H1 (cell line): ENCODE results near the gene ZC3H7B. TPM values are rescaled to one million over a fixed set of nuclear protein-coding genes. Genes with fewer than 3 reads are reported as not detected.
A peak's percentile ranks its signal among the peaks of the same experiment; 100 is the strongest.

ENCODE experiments used
- CTCF ChIA-PET: fragments of 300-600 bp; sonication (Branson Sonifier 250); formaldehyde crosslinking; loops from one replicate; lab custom pipeline; 2021; ENCODE audit not compliant: partially characterized antibody; lab: Charles Lee
- POLR2A ChIA-PET: fragments of 300-600 bp; sonication (Branson Sonifier 250); formaldehyde crosslinking; loops from one replicate; lab custom pipeline; 2021; ENCODE audit warnings: inconsistent platforms; ENCODE audit not compliant: partially characterized antibody; lab: Charles Lee
- DNase-seq, 2 experiments: peaks; one replicate each; pipeline versions ENCODE4 v3.0.0 to v3.0.0-alpha.2; 2010 to 2022; ENCODE audit warnings: low spot score in 2 of 2, low read depth in 1 of 2, mixed read lengths in 1 of 2
- FAIRE-seq: peaks from 2 replicates; lab custom pipeline; 2011; peaks lifted over from hg19 to GRCh38; lab: Jason Lieb, UNC
- H2AFZ ChIP-seq: 2 replicates; pipeline ENCODE4 v1.8.1; 2012; ENCODE audit warnings: low read length, inconsistent platforms
- H2AK5ac ChIP-seq: 2 replicates; pipeline ENCODE4 v1.6.1; 2013; ENCODE audit warnings: low read depth, low read length
- H2BK120ac ChIP-seq: replicated peaks from 2 replicates; pipeline ENCODE3; 2013; ENCODE audit warnings: low read depth, low read length, inconsistent platforms
- H2BK12ac ChIP-seq: 2 replicates; pipeline ENCODE4 v1.6.1; 2013; ENCODE audit warnings: low read depth, low read length
- H2BK15ac ChIP-seq: 2 replicates; pipeline ENCODE4 v1.6.1; 2013; ENCODE audit warnings: low read length
- H2BK20ac ChIP-seq: 2 replicates; pipeline ENCODE4 v1.6.1; 2013; ENCODE audit warnings: low read length
- H2BK5ac ChIP-seq: 2 replicates; pipeline ENCODE4 v1.6.1; 2013; ENCODE audit warnings: low read depth, low read length
- H3K14ac ChIP-seq: 2 replicates; pipeline ENCODE4 v1.6.1; 2013; ENCODE audit warnings: inconsistent platforms; ENCODE audit not compliant: insufficient read length
- H3K18ac ChIP-seq: 2 replicates; pipeline ENCODE4 v1.6.1; 2013; ENCODE audit warnings: low read length; ENCODE audit errors: extremely low read depth
- H3K23ac ChIP-seq: 2 replicates; pipeline ENCODE4 v1.6.1; 2013; ENCODE audit warnings: inconsistent platforms; ENCODE audit not compliant: insufficient read length
- H3K23me2 ChIP-seq: 2 replicates; pipeline ENCODE4 v1.6.1; 2013; ENCODE audit warnings: low read depth, low read length
- H3K27ac ChIP-seq: 2 replicates; pipeline ENCODE4 v1.6.1; 2011; ENCODE audit warnings: low read depth, low read length, inconsistent platforms
- H3K27me3 ChIP-seq, 4 experiments: replicated peaks in 1 of 4; 1 replicate in 1 of 4; 2 replicates in 3 of 4; pipeline versions ENCODE4 v1.6.1 to v1.8.1; 2011 to 2013; ENCODE audit warnings: low read length in 3 of 4, mild to moderate bottlenecking in 3 of 4, inconsistent platforms in 2 of 4, mixed read lengths in 2 of 4, moderate library complexity in 1 of 4; ENCODE audit not compliant: control insufficient read depth in 3 of 4, insufficient read depth in 3 of 4; ENCODE audit errors: extremely low read depth in 1 of 4
- H3K36me3 ChIP-seq, 4 experiments: 2 replicates each; pipeline versions ENCODE4 v1.6.1 to v1.8.1; 2011 to 2013; ENCODE audit warnings: mild to moderate bottlenecking in 4 of 4, low read length in 3 of 4, moderate library complexity in 2 of 4, control low read depth in 1 of 4, inconsistent platforms in 1 of 4; ENCODE audit not compliant: insufficient read depth in 4 of 4, control insufficient read depth in 2 of 4
- H3K4ac ChIP-seq: replicated peaks from 2 replicates; pipeline ENCODE3; 2013; ENCODE audit warnings: low read length, low read depth, mixed read lengths, inconsistent platforms; ENCODE audit not compliant: insufficient read length
- H3K4me1 ChIP-seq, 4 experiments: replicated peaks in 1 of 4; 1 replicate in 1 of 4; 2 replicates in 3 of 4; pipeline versions ENCODE4 v1.6.1 to v1.8.1; 2011 to 2013; ENCODE audit warnings: low read length in 3 of 4, inconsistent platforms in 2 of 4, mixed read lengths in 1 of 4; ENCODE audit not compliant: insufficient read depth in 4 of 4, control insufficient read depth in 3 of 4
- H3K4me2 ChIP-seq, 2 experiments: 2 replicates each; pipeline versions ENCODE4 v1.6.1 to v1.8.1; 2011 to 2013; ENCODE audit warnings: low read depth in 2 of 2, low read length in 2 of 2, control low read depth in 1 of 2, inconsistent platforms in 1 of 2, mild to moderate bottlenecking in 1 of 2; ENCODE audit not compliant: insufficient read depth in 1 of 2
- H3K4me3 ChIP-seq, 4 experiments: fragments of 200-600, 300-600 bp in 1 of 4; sonication (generic), shearing (Covaris generic), sonication (Bioruptor Twin) in 1 of 4; 2 replicates each; pipeline versions ENCODE4 v1.5.1 to v1.8.1; 2011 to 2016; ENCODE audit warnings: low read length in 4 of 4, low read depth in 3 of 4, control low read depth in 2 of 4, inconsistent platforms in 2 of 4, mild to moderate bottlenecking in 2 of 4, mixed read lengths in 1 of 4, moderate library complexity in 1 of 4; ENCODE audit not compliant: insufficient read depth in 2 of 4; ENCODE audit errors: extremely low read depth in 1 of 4
- H3K56ac ChIP-seq: replicated peaks from 2 replicates; pipeline ENCODE3; 2013; ENCODE audit warnings: low read depth, mild to moderate bottlenecking, mixed read lengths, low read length, inconsistent platforms; ENCODE audit not compliant: insufficient read length
- H3K79me1 ChIP-seq: 2 replicates; pipeline ENCODE4 v1.6.1; 2013; ENCODE audit warnings: low read depth, low read length, control low read depth
- H3K79me2 ChIP-seq, 2 experiments: 2 replicates each; pipeline versions ENCODE4 v1.6.1 to v1.8.1; 2012 to 2013; ENCODE audit warnings: low read length in 2 of 2, mild to moderate bottlenecking in 2 of 2, inconsistent platforms in 1 of 2; ENCODE audit not compliant: insufficient read depth in 2 of 2, control insufficient read depth in 1 of 2
- H3K9ac ChIP-seq, 4 experiments: replicated peaks in 1 of 4; 1 replicate in 1 of 4; 2 replicates in 3 of 4; pipeline versions ENCODE4 v1.6.1 to v1.8.1; 2011 to 2013; ENCODE audit warnings: low read depth in 3 of 4, low read length in 3 of 4, control low read depth in 2 of 4, mild to moderate bottlenecking in 2 of 4, moderate library complexity in 2 of 4, inconsistent platforms in 1 of 4; ENCODE audit errors: extremely low read depth in 1 of 4
- H3K9me3 ChIP-seq, 2 experiments: 2 replicates each; pipeline versions ENCODE4 v1.6.1 to v1.8.1; 2012 to 2013; ENCODE audit warnings: mild to moderate bottlenecking in 2 of 2, moderate library complexity in 2 of 2, control low read depth in 1 of 2, inconsistent platforms in 1 of 2, low read depth in 1 of 2, low read length in 1 of 2, mixed read lengths in 1 of 2; ENCODE audit not compliant: insufficient read depth in 2 of 2
- H4K20me1 ChIP-seq, 2 experiments: replicated peaks in 1 of 2; 2 replicates each; pipeline versions ENCODE3 to v1.8.1; 2011 to 2013; ENCODE audit warnings: inconsistent platforms in 2 of 2, low read length in 2 of 2, mild to moderate bottlenecking in 1 of 2; ENCODE audit not compliant: insufficient read depth in 2 of 2, control insufficient read depth in 1 of 2
- H4K5ac ChIP-seq: 2 replicates; pipeline ENCODE4 v1.6.1; 2013; ENCODE audit warnings: low read length, low read depth, mixed read lengths, inconsistent platforms; ENCODE audit not compliant: insufficient read length
- H4K8ac ChIP-seq: 2 replicates; pipeline ENCODE4 v1.8.0; 2013; ENCODE audit warnings: mild to moderate bottlenecking, moderate library complexity, low read length, inconsistent platforms; ENCODE audit not compliant: insufficient read depth; ENCODE audit errors: extremely low read depth
- H4K91ac ChIP-seq: replicated peaks from 2 replicates; pipeline ENCODE3; 2013; ENCODE audit warnings: low read length, mixed read lengths, inconsistent platforms; ENCODE audit not compliant: insufficient read length
- CBX5 ChIP-seq: fragments of 300-800, 300-1000 bp; sonication (generic); IDR thresholded peaks from 2 replicates; pipeline ENCODE4 v1.7.1; 2016; ENCODE audit warnings: antibody characterized with exemption, low read length, low read depth
- CREB1 ChIP-seq: IDR thresholded peaks from 2 replicates; pipeline ENCODE4 v1.6.1; 2012; ENCODE audit warnings: inconsistent platforms
- WGBS, 2 experiments: shearing (Covaris generic) in 1 of 2; methylation state at CpG; one replicate each; pipeline versions ENCODE4 v1.1.6 to v1.1.7; 2013 to 2015; ENCODE audit warnings: low lambda C conversion rate in 2 of 2, mixed read lengths in 2 of 2, inconsistent platforms in 1 of 2, low coverage in 1 of 2, missing lambda C conversion rate in 1 of 2; ENCODE audit not compliant: insufficient replicate concordance in 2 of 2, insufficient coverage in 1 of 2, insufficient read length in 1 of 2; ENCODE audit errors: extremely low coverage in 1 of 2, missing lambda C conversion rate in 1 of 2; 5-methylcytosine and 5-hydroxymethylcytosine counted together
- polyA plus RNA-seq, 7 experiments: library from polyadenylated mRNA; depleted of rRNA in 3 of 7; stranded (reverse) in 5 of 7; unstranded in 2 of 7; fragments of >200 nt in 5 of 7; fragments of 200-250 nt in 2 of 7; gene quantifications; 1 replicate in 5 of 7; 2 replicates in 1 of 7; 4 replicates in 1 of 7; pipeline versions ENCODE4 v1.2.1 to v1.2.3, GENCODE V29; 2011 to 2013; ENCODE audit warnings: missing spikeins in 2 of 7, mixed read lengths in 2 of 7
- total RNA-seq: library from RNA; stranded (reverse); fragmentation: NEBNext Ultra II Directional; extraction: Animal tissue kit (Norgen Biotek cat#: 25700); gene quantifications from 2 replicates; pipeline ENCODE4 v1.2.1, GENCODE V29; 2021
- TF ChIP-seq, protein P1 (sequence below): IDR thresholded peaks from 2 replicates; pipeline ENCODE4 v1.6.1; 2012; ENCODE audit warnings: inconsistent platforms
- TF ChIP-seq, protein P2 (sequence below), 3 experiments: IDR thresholded peaks; 1 replicate in 2 of 3; 2 replicates in 1 of 3; pipeline versions ENCODE4 v1.5.1 to v1.6.1; 2011; ENCODE audit warnings: low read length in 3 of 3, mild to moderate bottlenecking in 3 of 3, inconsistent platforms in 2 of 3, low read depth in 1 of 3, moderate library complexity in 1 of 3; ENCODE audit not compliant: insufficient read depth in 1 of 3; ENCODE audit errors: control extremely low read depth in 1 of 3

The ZC3H7B gene
- total and polyA plus RNA-seq, 2 of the 8 experiments (the other 6 are each of a cell fraction or from before 2014, with no cell fraction given): 35.5 to 78.6 TPM

DNA sequence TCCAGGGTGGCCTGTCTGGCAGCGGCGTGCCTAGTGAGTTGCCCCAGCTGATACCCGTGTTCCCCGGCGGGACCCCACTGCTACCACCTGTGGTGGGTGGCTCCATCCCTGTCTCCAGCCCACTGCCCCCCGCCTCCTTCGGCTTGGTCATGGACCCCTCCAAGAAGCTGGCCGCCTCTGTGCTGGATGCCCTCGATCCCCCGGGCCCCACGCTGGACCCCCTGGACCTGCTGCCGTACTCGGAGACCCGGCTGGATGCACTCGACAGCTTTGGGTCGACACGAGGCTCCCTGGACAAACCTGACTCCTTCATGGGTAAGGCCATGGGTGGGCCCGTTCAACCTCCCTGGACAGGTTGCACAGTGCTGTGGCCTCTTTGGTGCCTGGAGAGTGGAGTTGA, 38.5 kb downstream of the ZC3H7B start:
- H3K9ac ChIP-seq: no peak overlapping the region
- POLR2A ChIA-PET: interaction anchor here (0.9 to 1.3 kb wide), 3 partner anchors 23 to 38 kb away, joined by 3 read pairs; partner anchors contain the start of gene ZC3H7B

More for the DNA sequence above, 38.5 kb downstream of the ZC3H7B start:
- Histone ChIP-seq H4K91ac (no peak overlapping the region), H3K56ac (no peak overlapping the region), H2BK120ac (no peak overlapping the region), H2BK5ac (no peak overlapping the region), H3K9me3 (no peaks in the 10 kb centered on the region), H3K79me1 (no peaks in the 10 kb centered on the region), H4K8ac (peak overlapping the region; percentile 15; the same call in 1 of the 2 replicates), H3K23ac (no peak overlapping the region), H3K4ac (no peak overlapping the region), H4K5ac (no peak overlapping the region), H2BK15ac (no peak overlapping the region), H3K27me3 (no peaks in the 10 kb centered on the region; a peak in 1 of 7 replicates), H2BK12ac (no peak overlapping the region)
- TF ChIP-seq, protein P1, sequence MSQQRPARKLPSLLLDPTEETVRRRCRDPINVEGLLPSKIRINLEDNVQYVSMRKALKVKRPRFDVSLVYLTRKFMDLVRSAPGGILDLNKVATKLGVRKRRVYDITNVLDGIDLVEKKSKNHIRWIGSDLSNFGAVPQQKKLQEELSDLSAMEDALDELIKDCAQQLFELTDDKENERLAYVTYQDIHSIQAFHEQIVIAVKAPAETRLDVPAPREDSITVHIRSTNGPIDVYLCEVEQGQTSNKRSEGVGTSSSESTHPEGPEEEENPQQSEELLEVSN: no peak
- TF ChIP-seq CBX5 (no peak), CREB1 (no peak)
- TF ChIP-seq, protein P2, sequence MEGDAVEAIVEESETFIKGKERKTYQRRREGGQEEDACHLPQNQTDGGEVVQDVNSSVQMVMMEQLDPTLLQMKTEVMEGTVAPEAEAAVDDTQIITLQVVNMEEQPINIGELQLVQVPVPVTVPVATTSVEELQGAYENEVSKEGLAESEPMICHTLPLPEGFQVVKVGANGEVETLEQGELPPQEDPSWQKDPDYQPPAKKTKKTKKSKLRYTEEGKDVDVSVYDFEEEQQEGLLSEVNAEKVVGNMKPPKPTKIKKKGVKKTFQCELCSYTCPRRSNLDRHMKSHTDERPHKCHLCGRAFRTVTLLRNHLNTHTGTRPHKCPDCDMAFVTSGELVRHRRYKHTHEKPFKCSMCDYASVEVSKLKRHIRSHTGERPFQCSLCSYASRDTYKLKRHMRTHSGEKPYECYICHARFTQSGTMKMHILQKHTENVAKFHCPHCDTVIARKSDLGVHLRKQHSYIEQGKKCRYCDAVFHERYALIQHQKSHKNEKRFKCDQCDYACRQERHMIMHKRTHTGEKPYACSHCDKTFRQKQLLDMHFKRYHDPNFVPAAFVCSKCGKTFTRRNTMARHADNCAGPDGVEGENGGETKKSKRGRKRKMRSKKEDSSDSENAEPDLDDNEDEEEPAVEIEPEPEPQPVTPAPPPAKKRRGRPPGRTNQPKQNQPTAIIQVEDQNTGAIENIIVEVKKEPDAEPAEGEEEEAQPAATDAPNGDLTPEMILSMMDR (IDR thresholded peaks at IDR 0.05; ENCODE audit: control extremely low read depth in 1 of 3, insufficient read depth in 1 of 3, low read depth in 1 of 3, low read length in 3 of 3): no peak
- TF ChIP-seq, all 59 proteins: peak for 0
- H3K4me2 ChIP-seq: no peak overlapping the region
- no peak overlapping the region for H2AK5ac ChIP-seq
- H3K36me3 ChIP-seq: peaks cover 7 to 22% (median 15%) of the 10 kb centered on the region in 4 experiments; a peak in 7 of 8 replicates
- 96% methylated on average over 17 of the region's 18 CpGs; no CpG with 5 or more reads in 1 of the 2 experiments for WGBS, 2 experiments
- CTCF ChIA-PET: no interaction called here
- DNase-seq (no peak), FAIRE-seq (no peak)
- H3K18ac ChIP-seq: no peak overlapping the region
- no peak overlapping the region for H3K27ac ChIP-seq
- H3K4me1 ChIP-seq: peaks cover 0 to 2% (median 0%) of the 10 kb centered on the region in 4 experiments; a peak in 1 of 7 replicates
- peaks cover 0 to 2% of the 10 kb centered on the region in 2 experiments for H4K20me1 ChIP-seq
- no peak overlapping the region for H2AFZ ChIP-seq
- H3K79me2 ChIP-seq: no peaks in the 10 kb centered on the region
- H3K23me2 ChIP-seq: no peaks in the 10 kb centered on the region
- H3K14ac ChIP-seq: no peak overlapping the region
- no peak overlapping the region for H2BK20ac ChIP-seq
- no peak overlapping the region for H3K4me3 ChIP-seq
